Activated CD8-positive, alpha-beta memory T cell treated with anti-CD3 and anti-CD28 coated beads for 1 hour (primary cell): ENCODE results near the gene TNS2.
"Not testable (repeated sequence)": the region's sequence is repeated elsewhere in the genome, so short reads cannot be mapped to it uniquely, and the experiment has no call there.

Experiments
- DNase-seq, 2 donors: peaks; one replicate each; pipeline ENCODE4 v3.0.0-alpha.2; 2020; ENCODE audit warnings: low read depth in 1 of 2; ENCODE audit errors: extremely low read depth in 1 of 2

The TNS2 gene

DNA sequence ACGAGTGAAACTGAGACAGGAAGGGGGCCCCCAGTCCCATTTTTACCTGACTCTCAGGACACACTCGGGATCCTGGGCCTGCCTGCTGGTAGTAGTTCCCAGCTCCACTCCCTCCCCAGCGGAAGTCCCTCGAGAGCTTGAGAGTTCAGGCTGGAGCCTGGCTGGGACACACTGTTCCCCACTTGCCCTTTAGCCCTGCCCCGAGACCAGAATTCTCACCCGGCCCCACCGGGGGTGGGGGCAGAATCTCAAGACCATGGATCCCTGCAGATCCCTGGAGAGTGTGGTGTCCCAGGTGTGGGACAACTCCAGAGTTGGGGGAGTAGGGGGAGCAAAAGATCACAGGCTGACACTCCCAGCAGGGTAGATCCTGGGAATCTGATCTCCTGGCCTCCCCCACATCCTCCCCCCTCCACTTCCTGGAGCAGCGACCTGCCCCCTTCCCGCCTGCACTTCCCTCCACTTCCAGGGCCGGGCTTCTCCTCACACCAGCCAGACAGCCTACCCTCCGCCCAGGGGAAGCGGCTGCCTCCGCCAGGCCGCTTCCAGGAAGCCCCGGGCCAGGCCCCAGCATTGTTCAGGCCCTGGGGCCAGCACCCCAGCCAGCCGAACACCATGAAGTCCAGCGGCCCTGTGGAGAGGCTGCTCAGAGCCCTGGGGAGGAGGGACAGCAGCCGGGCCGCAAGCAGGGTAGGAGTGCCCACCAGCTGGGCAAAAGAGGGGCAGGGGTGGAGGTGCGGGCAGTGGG is at the start of gene TNS2:
TSS of gene TNS2 (plus strand) at position 495 of the 748 bp plus-strand sequence. CDS start at position 616, 121 bp downstream.
- no peak for DNase-seq

- no peak for DNase-seq
These were observed 45.7 kb upstream of the TNS2 start for GRCh38 chr12:53004178-53004577.

DNA sequence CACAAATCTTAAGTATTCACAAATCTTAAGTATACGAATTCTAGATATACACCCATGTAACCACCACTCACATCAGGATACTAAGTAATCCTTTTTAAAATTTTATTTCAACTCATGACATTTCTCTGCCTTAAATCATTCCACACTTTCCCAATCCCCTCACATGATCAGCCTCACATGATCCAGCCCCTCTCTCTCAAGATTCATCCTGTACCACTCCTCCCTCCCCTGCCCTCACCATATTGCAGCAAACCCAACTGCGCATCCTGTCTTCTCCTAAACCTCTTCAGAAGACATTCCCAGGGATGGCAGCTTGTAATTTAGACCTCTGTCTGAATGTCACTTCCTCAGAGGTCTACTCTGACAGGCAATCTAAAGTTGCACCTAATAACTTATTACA is 45.3 kb upstream of the TNS2 start:
- DNase-seq, result no peak

DNA sequence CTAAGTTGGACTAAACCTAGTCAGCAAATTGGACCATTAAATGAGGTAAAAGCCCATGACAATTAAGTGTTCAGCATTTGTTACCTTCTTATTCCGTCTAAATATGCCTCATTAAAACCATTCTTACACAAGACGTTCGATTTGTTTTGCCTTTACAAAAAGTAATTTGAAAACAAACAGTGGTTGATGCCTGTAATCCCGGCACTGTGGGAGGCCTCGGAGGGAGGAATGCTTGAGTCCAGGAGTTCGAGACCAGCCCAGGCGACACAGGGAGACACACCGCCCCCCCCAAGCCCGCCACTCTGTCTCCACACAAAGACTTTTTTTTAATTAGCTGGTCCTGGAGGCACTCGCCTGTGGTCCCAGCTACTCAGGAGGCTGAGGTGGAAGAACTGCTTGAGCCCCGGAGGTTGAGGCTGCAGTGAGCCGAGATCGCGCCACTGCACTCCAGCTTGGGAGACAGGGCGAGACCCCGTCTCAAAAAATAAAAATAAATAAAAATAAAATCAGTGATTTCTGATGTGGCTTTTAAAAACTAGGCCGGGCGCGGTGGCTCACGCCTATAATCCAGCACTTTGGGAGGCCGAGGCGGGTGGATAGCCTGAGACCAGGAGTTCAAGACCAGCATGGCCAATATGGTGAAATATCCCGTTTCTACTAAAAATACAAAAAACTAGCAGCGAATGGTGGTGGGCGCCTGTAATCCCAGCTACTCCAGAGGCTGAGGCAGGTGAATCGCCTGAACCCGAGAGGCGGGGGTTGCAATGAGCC is 44.5 kb upstream of the TNS2 start:
- DNase-seq, result no peak

- peak; percentile 99 for DNase-seq
These were observed 43.7 kb upstream of the TNS2 start, which contains the start of gene EIF4B for GRCh38 chr12:53005986-53006809. Gene EIF4B, plus strand, starts transcription at chr12:53006456. Its CDS starts 28 bp downstream, at chr12:53006484.

DNA sequence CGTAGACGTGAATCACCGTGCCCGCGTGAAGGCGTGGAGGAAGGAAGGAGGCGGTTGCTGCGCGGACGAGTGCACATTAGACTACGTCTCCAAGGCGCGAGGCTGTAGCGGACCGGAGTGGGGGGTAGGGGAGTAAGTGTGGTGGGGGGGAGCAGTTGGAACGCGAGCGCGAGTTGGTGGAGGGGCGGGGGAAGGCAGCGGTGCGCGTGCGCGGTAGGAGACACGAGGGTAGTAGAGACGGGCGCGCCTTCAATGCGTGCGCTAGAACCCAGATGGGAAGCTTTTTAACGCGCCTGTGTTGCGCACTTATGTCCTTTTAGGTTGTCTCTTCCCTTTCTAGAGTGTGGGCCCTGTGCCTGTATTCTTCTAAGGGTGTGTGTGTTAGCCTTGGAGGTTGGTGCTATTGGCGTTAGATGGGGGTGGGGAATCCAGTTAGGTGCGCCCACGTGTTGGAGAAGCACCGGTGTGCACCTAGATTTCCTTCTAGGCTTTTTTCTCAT is 43.0 kb upstream of the TNS2 start:
- peak; percentile 52 to 60 for DNase-seq

DNA sequence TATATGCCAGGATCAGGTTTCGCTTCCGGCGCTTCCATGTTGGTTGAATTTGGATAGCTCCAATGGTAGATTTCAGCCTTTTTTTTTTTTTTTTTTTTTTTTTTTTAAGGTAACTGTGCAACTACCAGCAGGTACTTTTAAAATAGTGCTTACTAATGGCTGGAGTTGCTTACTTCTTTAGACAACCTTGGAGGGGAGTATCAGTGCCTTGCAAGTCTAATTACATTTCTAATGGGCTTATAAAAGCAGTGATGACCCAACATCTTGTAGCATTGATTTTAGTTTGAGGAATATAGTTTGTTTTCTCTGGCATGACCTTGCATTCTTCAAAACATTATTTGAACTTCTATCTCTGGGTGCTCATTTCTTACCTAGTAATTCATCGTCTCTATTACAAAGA is 42.5 kb upstream of the TNS2 start:
- no peak for DNase-seq

DNA sequence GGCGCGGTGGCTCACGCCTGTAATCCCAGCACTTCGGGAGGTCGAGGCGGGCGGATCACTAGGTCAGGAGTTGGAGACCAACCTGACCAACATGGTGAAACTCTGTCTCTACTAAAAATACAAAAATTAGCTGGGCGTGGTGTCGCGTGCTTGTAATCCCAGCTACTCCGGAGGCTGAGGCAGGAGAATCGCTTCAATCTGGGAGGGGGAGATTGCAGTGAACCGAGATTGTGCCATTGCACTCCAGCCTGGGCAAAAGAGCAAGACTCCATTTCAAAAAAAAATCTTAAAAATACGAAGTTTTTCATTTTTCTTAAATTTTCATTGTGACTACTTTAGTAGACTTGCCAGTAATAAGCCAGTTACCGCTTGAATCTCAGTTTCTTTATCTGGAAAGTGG is 41.1 kb upstream of the TNS2 start:
- not testable (repeated sequence) for DNase-seq

DNA sequence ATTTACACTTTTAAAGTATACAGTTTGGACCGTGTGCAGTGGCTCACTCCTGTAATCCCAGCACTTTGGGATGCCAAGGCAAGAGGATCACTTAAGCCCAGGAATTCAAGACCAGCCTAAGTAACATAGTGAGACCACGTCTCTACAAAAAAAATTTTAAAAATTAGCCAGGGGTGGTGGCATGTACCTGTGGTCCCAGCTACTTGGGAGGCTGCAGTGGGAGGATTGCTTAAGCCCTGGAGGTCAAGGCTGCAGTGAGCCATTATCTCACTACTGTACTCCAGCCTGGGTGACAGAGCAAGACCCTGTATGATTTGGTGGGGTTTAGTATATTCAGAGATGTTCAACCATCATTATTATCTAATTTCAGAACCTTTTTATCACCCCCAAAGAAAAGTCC is 38.9 kb upstream of the TNS2 start:
- DNase-seq, result no peak

- no peak for DNase-seq
These were observed 38.0 kb upstream of the TNS2 start for GRCh38 chr12:53011889-53012288.

DNA sequence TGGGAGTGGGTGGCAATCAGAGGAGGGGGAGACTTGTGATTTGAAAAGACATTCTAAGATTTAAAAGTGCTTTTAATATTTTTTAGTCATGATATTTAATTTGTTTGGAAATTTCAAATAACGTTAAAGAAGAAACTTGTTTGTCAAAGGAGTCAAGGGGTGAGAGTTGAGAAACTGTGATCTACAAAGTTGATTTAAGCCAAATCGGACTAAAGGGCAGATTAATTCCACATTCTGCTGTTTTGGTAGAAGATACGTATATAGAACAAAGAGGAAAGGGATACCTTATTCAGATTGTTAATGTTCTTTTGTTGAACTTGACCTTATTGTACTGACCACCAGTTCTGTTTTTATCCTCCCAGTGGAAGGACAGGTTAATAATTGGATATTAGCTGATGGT is 36.9 kb upstream of the TNS2 start:
- no peak for DNase-seq

GRCh38 chr12:53014709-53015108 is 35.2 kb upstream of the TNS2 start:
- DNase-seq, result no peak

DNA sequence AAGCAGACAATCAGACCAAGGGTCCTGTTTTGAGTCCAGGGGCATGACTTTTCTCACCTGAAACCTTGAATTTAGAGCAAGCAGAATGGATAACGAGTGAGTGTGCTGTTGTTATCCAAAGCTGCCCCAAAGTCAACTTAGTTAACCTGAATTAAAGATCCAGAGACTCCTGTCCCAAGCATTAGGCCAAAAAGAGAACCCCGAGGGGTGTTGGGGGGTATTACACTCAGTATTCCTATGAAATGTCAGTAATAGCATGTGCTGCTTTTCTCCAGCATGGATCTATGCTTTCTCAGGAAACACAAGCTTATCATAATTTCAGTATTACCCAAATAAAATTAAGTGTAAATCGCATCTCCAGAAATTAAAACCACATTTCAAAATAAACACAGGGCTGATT is 24.6 kb upstream of the TNS2 start:
- no peak for DNase-seq

DNA sequence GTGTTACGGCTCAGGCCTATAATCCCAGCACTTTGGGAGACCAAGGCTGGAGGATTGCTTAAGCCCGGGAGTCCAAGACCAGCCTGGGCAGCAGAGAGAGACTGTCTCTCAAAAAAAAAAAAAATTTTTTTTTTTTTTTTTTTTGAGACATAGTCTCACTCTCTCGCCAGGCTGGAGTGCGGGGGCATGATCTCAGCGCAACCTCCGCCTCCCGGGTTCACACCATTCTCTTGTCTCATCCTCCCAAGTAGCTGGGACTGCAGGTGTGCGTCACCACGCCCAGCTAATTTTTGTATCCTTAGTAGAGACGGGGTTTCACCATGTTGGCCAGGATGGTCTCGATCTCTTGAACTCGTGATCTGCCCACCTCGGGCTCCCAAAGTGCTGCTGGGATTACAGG is 22.9 kb upstream of the TNS2 start:
- DNase-seq, result not testable (repeated sequence)

DNA sequence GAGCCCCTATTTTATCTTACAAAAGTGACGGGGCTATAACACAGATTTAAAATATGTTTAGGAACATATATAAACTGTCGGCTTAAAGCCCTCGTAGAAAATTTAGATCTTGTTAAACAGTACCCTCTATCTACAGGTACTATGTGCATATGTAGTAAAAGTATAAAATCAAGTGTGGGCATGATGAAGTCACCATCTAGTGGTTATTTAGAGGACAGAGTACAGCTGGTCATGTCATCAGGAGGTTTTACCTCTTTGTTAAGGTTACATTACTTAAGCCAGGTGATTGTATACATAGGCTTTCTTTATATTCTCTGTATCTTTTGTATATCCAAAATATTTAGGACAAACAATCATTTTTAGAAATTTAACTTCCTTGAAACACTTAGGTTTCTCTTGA is 18.2 kb upstream of the TNS2 start:
- DNase-seq, result no peak

- DNase-seq, result not testable (repeated sequence)
These were observed 16.0 kb upstream of the TNS2 start for GRCh38 chr12:53033832-53034231.

- DNase-seq, result no peak
These were observed 15.4 kb upstream of the TNS2 start for GRCh38 chr12:53034459-53034858.

DNA sequence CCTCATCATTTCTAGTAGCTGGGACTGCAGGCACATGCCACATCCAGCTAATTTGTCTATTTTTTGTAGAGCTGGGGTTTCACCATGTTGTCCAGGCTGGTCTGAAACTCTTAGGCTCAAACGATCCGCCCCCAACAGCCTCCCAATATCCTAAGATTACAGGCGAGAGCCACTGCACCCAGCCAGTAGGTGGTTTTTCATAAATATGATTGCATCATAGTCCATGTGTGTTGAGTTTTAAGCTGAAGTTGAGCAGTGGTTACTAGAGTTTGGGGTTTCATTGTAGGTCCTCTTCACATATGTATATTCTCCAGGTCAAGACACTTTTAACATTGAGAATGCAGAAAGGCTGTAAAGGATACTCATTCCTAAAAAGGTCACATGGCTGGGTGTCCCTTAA is 13.1 kb upstream of the TNS2 start:
- DNase-seq, result no peak

- DNase-seq, result no peak
These were observed 10.0 kb upstream of the TNS2 start for GRCh38 chr12:53039851-53040250.

GRCh38 chr12:53042607-53043454 is 7.0 kb upstream of the TNS2 start:
- DNase-seq, result no peak
